Activated CD8-positive, alpha-beta memory T cell treated with anti-CD3 and anti-CD28 coated beads for 48 hours (primary cell): ENCODE measurements around the gene COQ9.

ENCODE experiments used
- DNase-seq, 3 experiments: peaks; one replicate each; pipeline ENCODE4 v3.0.0-alpha.2; 2020; ENCODE audit warnings: low read depth in 2 of 3, low spot score in 2 of 3

The COQ9 gene

GRCh38 chr16:57510016-57510871, 63.0 kb downstream of the COQ9 start:
- no peak for DNase-seq
